GM12878 (cell line): ENCODE measurements around the gene APOBEC3C. TPM values are rescaled to one million over a fixed set of nuclear protein-coding genes. Genes with fewer than 3 reads are reported as not detected.

Experiments used
- ATAC-seq: fragments of 200-7000 bp; cut with Tn5 transposase; 3 replicates; pipeline ENCODE4 v1.9.1; 2020; ENCODE audit warnings: mild to moderate bottlenecking, moderate library complexity
- BruUV-seq: library from RNA; stranded (reverse); fragments of 400-500 nt; replicated peaks from 2 replicates; lab custom pipeline; 2021; lab: Mats Ljungman, UMichigan
- CTCF ChIA-PET: fragments of 300-600 bp; sonication (Branson Sonifier 250); formaldehyde crosslinking; extraction: SDS; loops from one replicate; lab custom pipeline; 2021; ENCODE audit warnings: inconsistent platforms; lab: Yijun Ruan, JAX
- POLR2A ChIA-PET: fragments of 350-600 bp; formaldehyde crosslinking; extraction: SDS; loops from one replicate; lab custom pipeline; 2021; ENCODE audit warnings: inconsistent platforms; lab: Charles Lee
- RAD21 ChIA-PET: fragments of 300-600 bp; sonication (Branson Sonifier 250); formaldehyde crosslinking; loops from one replicate; lab custom pipeline; 2023; ENCODE audit warnings: antibody characterized with exemption; ENCODE audit not compliant: unreplicated experiment; lab: Charles Lee
- SMC1A ChIA-PET: fragments of 300-600 bp; sonication (Branson Sonifier 250); formaldehyde crosslinking; loops from one replicate; lab custom pipeline; 2023; ENCODE audit not compliant: unreplicated experiment, uncharacterized antibody; lab: Charles Lee
- DNase-seq: peaks from one replicate; pipeline ENCODE4 v3.0.0-alpha.2; 2011; ENCODE audit warnings: low read depth, low spot score
- FAIRE-seq: peaks from 3 replicates; lab custom pipeline; 2011; peaks lifted over from hg19 to GRCh38; lab: Jason Lieb, UNC
- H2AFZ ChIP-seq: 2 replicates; pipeline ENCODE4 v1.6.0; 2011; ENCODE audit warnings: low read depth, low read length, control low read depth; ENCODE audit not compliant: control insufficient read depth
- H3K27ac ChIP-seq: 2 replicates; pipeline ENCODE4 v1.5.1; 2011; ENCODE audit warnings: control low read depth; ENCODE audit not compliant: control insufficient read depth, insufficient read depth
- H3K27me3 ChIP-seq, 2 experiments: replicated peaks in 1 of 2; 2 replicates each; pipeline versions ENCODE4 v1.6.0 to v1.6.1; 2011; ENCODE audit warnings: low read length in 1 of 2; ENCODE audit not compliant: control insufficient read depth in 2 of 2, insufficient read depth in 2 of 2
- H3K36me3 ChIP-seq, 2 experiments: 2 replicates each; pipeline ENCODE4 v1.5.1; 2011; ENCODE audit warnings: low read length in 1 of 2; ENCODE audit not compliant: control insufficient read depth in 2 of 2, insufficient read depth in 2 of 2
- H3K4me1 ChIP-seq: 2 replicates; pipeline ENCODE4 v1.6.1; 2011; ENCODE audit warnings: mild to moderate bottlenecking, low read length, moderate library complexity, mixed read lengths; ENCODE audit not compliant: control insufficient read depth, insufficient read depth
- H3K4me2 ChIP-seq: 2 replicates; pipeline ENCODE4 v1.6.0; 2011; ENCODE audit warnings: control low read depth; ENCODE audit not compliant: control insufficient read depth, insufficient read depth
- H3K4me3 ChIP-seq: fragments of 200-600 bp; sonication (generic); 2 replicates; pipeline ENCODE4 v1.5.1; 2016
- H3K79me2 ChIP-seq: 2 replicates; pipeline ENCODE4 v1.6.0; 2011; ENCODE audit warnings: low read length; ENCODE audit not compliant: control insufficient read depth, insufficient read depth
- H3K9ac ChIP-seq: 2 replicates; pipeline ENCODE4 v1.8.0; 2011; ENCODE audit warnings: low read length, control low read depth, mixed read lengths; ENCODE audit not compliant: control insufficient read depth, insufficient read depth
- H3K9me3 ChIP-seq: replicated peaks from 3 replicates; pipeline ENCODE4 v1.5.1; 2011; ENCODE audit warnings: mild to moderate bottlenecking, low read length; ENCODE audit not compliant: control insufficient read depth, insufficient read depth
- H4K20me1 ChIP-seq: 2 replicates; pipeline ENCODE4 v1.6.0; 2011; ENCODE audit not compliant: control insufficient read depth, insufficient read depth
- ASH2L ChIP-seq: fragments of 300-600, 200-600 bp; sonication (generic); IDR thresholded peaks from 2 replicates; pipeline ENCODE4 v1.6.1; 2017; ENCODE audit warnings: low read depth, mild to moderate bottlenecking, borderline replicate concordance
- BRCA1 ChIP-seq: IDR thresholded peaks from 2 replicates; pipeline ENCODE4 v1.6.1; 2011; ENCODE audit warnings: low read depth, low read length, improper control_type of control experiment
- CBFB ChIP-seq: IDR thresholded peaks from 2 replicates; pipeline ENCODE4 v1.6.1; 2016; ENCODE audit warnings: antibody characterized with exemption, low read depth
- ETV6 ChIP-seq, 2 experiments: fragments of 450-650 bp in 1 of 2; IDR thresholded peaks in 1 of 2; conservative IDR thresholded peaks in 1 of 2; 2 replicates each; pipeline ENCODE4 v1.6.1; 2014; ENCODE audit warnings: antibody characterized with exemption in 1 of 2, borderline replicate concordance in 1 of 2, low read depth in 1 of 2, mild to moderate bottlenecking in 1 of 2, moderate library complexity in 1 of 2
- JUNB ChIP-seq: IDR thresholded peaks from 2 replicates; pipeline ENCODE4 v1.6.1; 2016; ENCODE audit warnings: antibody characterized with exemption, mild to moderate bottlenecking
- NR2C1 ChIP-seq: fragments of 450-650 bp; IDR thresholded peaks from 2 replicates; pipeline ENCODE4 v1.6.1; 2017; ENCODE audit warnings: antibody characterized with exemption, mild to moderate bottlenecking, moderate library complexity
- POLR2AphosphoS2 ChIP-seq: IDR thresholded peaks from 2 replicates; pipeline ENCODE4 v1.6.1; 2011; ENCODE audit warnings: low read depth, mild to moderate bottlenecking, low read length, improper control_type of control experiment, moderate library complexity
- SP1 ChIP-seq: IDR thresholded peaks from one replicate; pipeline ENCODE4 v1.6.1; 2011; ENCODE audit warnings: low read depth, low read length
- SREBF2 ChIP-seq: IDR thresholded peaks from 2 replicates; pipeline ENCODE4 v1.6.1; 2012; ENCODE audit warnings: mild to moderate bottlenecking, low read length
- YY1 ChIP-seq: IDR thresholded peaks from 2 replicates; pipeline ENCODE4 v1.6.1; 2011; ENCODE audit warnings: low read depth, mild to moderate bottlenecking, low read length
- ZBTB11 ChIP-seq: fragments of 450-650 bp; formaldehyde crosslinking; IDR thresholded peaks from 2 replicates; pipeline ENCODE4 v1.5.0; 2022; ENCODE audit warnings: mild to moderate bottlenecking, missing genetic modification characterization
- ZNF592 ChIP-seq: fragments of 450-650 bp; IDR thresholded peaks from 2 replicates; pipeline ENCODE4 v1.6.1; 2017; ENCODE audit warnings: mild to moderate bottlenecking, moderate library complexity
- WGBS: methylation state at CpG from one replicate; pipeline ENCODE4 v1.1.6; 2016; ENCODE audit warnings: low lambda C conversion rate; ENCODE audit not compliant: insufficient replicate concordance, insufficient coverage; ENCODE audit errors: missing lambda C conversion rate; 5-methylcytosine and 5-hydroxymethylcytosine counted together
- in situ Hi-C: fragments of 300-500 bp; cut with MboI; formaldehyde crosslinking; loops from 9 replicates; pipeline ENCODE4 v1.14.3; 2018; ENCODE audit warnings: mixed read lengths
- intact Hi-C: fragments of 100-400 bp; cut with micrococcal nuclease; formaldehyde crosslinking; loops from one replicate; pipeline ENCODE4 v1.14.2; 2022; ENCODE audit not compliant: unreplicated experiment
- polyA plus RNA-seq, 11 experiments: library from polyadenylated mRNA; depleted of rRNA in 4 of 11; unstranded in 6 of 11; stranded (reverse) in 5 of 11; fragments of >200 nt; fragmentation: Nextera tagmentation in 4 of 11; fragmentation: Illumina TruSeq in 1 of 11; extraction: Ambion mirVana in 4 of 11; extraction: Trizol in 1 of 11; gene quantifications; 1 replicate in 1 of 11; 2 replicates in 10 of 11; pipeline versions ENCODE4 v1.2.1 to v1.2.3, GENCODE V29; 2011 to 2016; ENCODE audit warnings: inconsistent platforms in 2 of 11, missing spikeins in 2 of 11, low read depth in 1 of 11
- total RNA-seq, 4 experiments: library from RNA; depleted of rRNA in 3 of 4; stranded (reverse); fragments of >200 nt in 3 of 4; fragmentation: Illumina TruSeq in 1 of 4; extraction: Trizol in 1 of 4; gene quantifications; 2 replicates each; pipeline versions ENCODE4 v1.2.1 to v1.2.3, GENCODE V29; 2013 to 2021
- TF ChIP-seq, protein P1 (sequence below): fragments of 450-650 bp; IDR thresholded peaks from 2 replicates; pipeline ENCODE4 v1.6.1; 2017; ENCODE audit warnings: low read depth, mild to moderate bottlenecking, moderate library complexity

APOBEC3C gene
- total and polyA plus RNA-seq, 10 of the 15 experiments (the other 5 are each of a cell fraction or from before 2014, with no cell fraction given) = 22.9 to 290 (median 156) TPM

DNA sequence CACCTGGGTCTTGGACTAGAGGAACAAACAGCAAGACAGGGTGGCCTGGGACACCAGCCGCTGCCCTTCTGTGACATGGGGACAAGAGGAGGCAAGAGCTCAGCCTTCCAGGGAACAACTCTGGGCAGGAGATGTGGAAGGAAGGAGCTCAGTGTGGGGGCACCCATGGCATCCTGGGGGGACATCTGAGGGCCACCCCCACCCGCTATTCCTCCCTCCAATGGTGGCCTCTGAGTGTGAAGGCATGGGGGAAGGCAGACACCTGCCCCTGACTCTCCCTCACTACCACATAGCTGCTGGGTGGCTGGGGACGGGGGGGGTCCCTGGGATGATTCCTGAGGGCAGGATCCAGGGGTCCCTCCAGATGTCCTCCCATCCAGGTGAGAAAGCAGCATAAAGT lies 27.4 kb upstream of the APOBEC3C start (continued):
- TF ChIP-seq ZNF592 (no peak), CBFB (no peak)

- SMC1A ChIA-PET = no interaction called here
- Histone ChIP-seq H3K36me3 (no peaks in the 10 kb centered on the region; a peak in 1 of 4 replicates), H3K4me2 (no peak overlapping the region), H2AFZ (no peak overlapping the region), H3K4me3 (no peak overlapping the region), H3K9ac (no peak overlapping the region), H3K27me3 (no peaks in the 10 kb centered on the region), H4K20me1 (no peaks in the 10 kb centered on the region), H3K4me1 (peaks cover 29% of the 10 kb centered on the region), H3K79me2 (no peaks in the 10 kb centered on the region), H3K9me3 (peaks cover 6% of the 10 kb centered on the region; the same call in 2 of the 3 replicates), H3K27ac (no peak overlapping the region)
- in situ Hi-C loops = no loop called here
- DNase-seq = no peak
- BruUV-seq = no TSS peak
- POLR2A ChIA-PET = no interaction called here
- CTCF ChIA-PET = interaction anchor here (0.9 kb wide), 1 partner anchor 218 kb away, joined by 3 read pairs; no protein-coding TSS in a partner anchor
- no peak for FAIRE-seq
- intact Hi-C loops = no loop called here
- WGBS = 90% methylated on average over 7 of the region's 8 CpGs
- ATAC-seq = no peak
- RAD21 ChIA-PET = interaction anchor here (0.5 kb wide), 1 partner anchor 160 kb away, joined by 3 read pairs; no protein-coding TSS in a partner anchor
- TF ChIP-seq SREBF2 (no peak), ASH2L (no peak), NR2C1 (no peak), BRCA1 (no peak), JUNB (no peak), SP1 (no peak), YY1 (no peak), POLR2AphosphoS2 (no peak), ETV6 (conservative IDR thresholded peaks at IDR 0.05 in 1 of 2, IDR thresholded peaks at IDR 0.05 in 1 of 2; ENCODE audit: borderline replicate concordance in 1 of 2, low read depth in 1 of 2) (no peak), ZBTB11 (CRISPR knock-in tag) (no peak)
- TF ChIP-seq, protein P1, sequence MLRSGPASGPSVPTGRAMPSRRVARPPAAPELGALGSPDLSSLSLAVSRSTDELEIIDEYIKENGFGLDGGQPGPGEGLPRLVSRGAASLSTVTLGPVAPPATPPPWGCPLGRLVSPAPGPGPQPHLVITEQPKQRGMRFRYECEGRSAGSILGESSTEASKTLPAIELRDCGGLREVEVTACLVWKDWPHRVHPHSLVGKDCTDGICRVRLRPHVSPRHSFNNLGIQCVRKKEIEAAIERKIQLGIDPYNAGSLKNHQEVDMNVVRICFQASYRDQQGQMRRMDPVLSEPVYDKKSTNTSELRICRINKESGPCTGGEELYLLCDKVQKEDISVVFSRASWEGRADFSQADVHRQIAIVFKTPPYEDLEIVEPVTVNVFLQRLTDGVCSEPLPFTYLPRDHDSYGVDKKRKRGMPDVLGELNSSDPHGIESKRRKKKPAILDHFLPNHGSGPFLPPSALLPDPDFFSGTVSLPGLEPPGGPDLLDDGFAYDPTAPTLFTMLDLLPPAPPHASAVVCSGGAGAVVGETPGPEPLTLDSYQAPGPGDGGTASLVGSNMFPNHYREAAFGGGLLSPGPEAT = no peak
Observed at GRCh38 chr22:38987171-38987895, 26.7 kb upstream of the APOBEC3C start.
